Stomach (tissue), 9 donors: Measurements from ENCODE around the gene EML4. TPM values are rescaled to one million over a fixed set of nuclear protein-coding genes. Genes with fewer than 3 reads are reported as not detected.

ENCODE experiments used
- DNase-seq, 2 donors: peaks; one replicate each; pipeline versions ENCODE4 v3.0.0 to v3.0.0-alpha.2; 2013 to 2019
- H3K27ac ChIP-seq, 5 donors: fragments of 200-600 bp in 4 of 5; sonication (generic) in 4 of 5; one replicate each; pipeline ENCODE4 v1.5.1; 2013 to 2019; ENCODE audit warnings: mild to moderate bottlenecking in 1 of 5, moderate library complexity in 1 of 5
- H3K27me3 ChIP-seq, 3 donors: fragments of 200-600 bp; sonication (generic); one replicate each; pipeline ENCODE4 v1.5.1; 2017 to 2019; ENCODE audit warnings: mixed run types in 1 of 3
- H3K36me3 ChIP-seq, 4 donors: fragments of 200-600 bp; sonication (generic); 1 replicate in 3 of 4; 2 replicates in 1 of 4; pipeline ENCODE4 v1.5.1; 2016 to 2019
- H3K4me1 ChIP-seq, 4 donors: fragments of 200-600 bp; sonication (generic); one replicate each; pipeline ENCODE4 v1.5.1; 2016 to 2019
- H3K4me3 ChIP-seq, 4 donors: fragments of 200-600 bp; sonication (generic) in 3 of 4; one replicate each; pipeline ENCODE4 v1.5.1; 2016 to 2019; ENCODE audit warnings: mild to moderate bottlenecking in 1 of 4
- H3K9me3 ChIP-seq, 4 donors: fragments of 200-600 bp; sonication (generic); one replicate each; pipeline ENCODE4 v1.5.1; 2016 to 2019
- CTCF ChIP-seq, 7 experiments: fragments of 450-650 bp in 4 of 7; fragments of 200-600 bp in 3 of 7; sonication (generic) in 3 of 7; IDR thresholded peaks; one replicate each; pipeline ENCODE4 v1.5.1; 2016 to 2019; ENCODE audit warnings: antibody characterized with exemption in 7 of 7, control low read depth in 2 of 7, mild to moderate bottlenecking in 1 of 7
- EP300 ChIP-seq: sonication (generic); formaldehyde crosslinking; IDR thresholded peaks from one replicate; pipeline ENCODE4 v1.6.1; 2017; ENCODE audit warnings: antibody characterized with exemption
- POLR2A ChIP-seq, 4 donors: fragments of 450-650 bp; IDR thresholded peaks; one replicate each; pipeline ENCODE4 v1.6.1; 2016; ENCODE audit warnings: antibody characterized with exemption in 4 of 4, control low read depth in 2 of 4, mild to moderate bottlenecking in 1 of 4, moderate library complexity in 1 of 4
- POLR2AphosphoS5 ChIP-seq, 3 donors: sonication (generic); formaldehyde crosslinking; IDR thresholded peaks; one replicate each; pipeline ENCODE4 v1.6.1; 2016; ENCODE audit warnings: antibody characterized with exemption in 3 of 3
- WGBS, 5 donors: extraction: QIAGEN DNeasy Blood & Tissue Kit in 3 of 5; methylation state at CpG; one replicate each; pipeline versions ENCODE4 v1.1.5 to v1.1.7; 2013 to 2018; 5-methylcytosine and 5-hydroxymethylcytosine counted together
- intact Hi-C: fragments of 100-400 bp; cut with DNase I; formaldehyde crosslinking; loops from one replicate; pipeline ENCODE4 v1.15.1; 2023; ENCODE audit warnings: low total_unique reads
- polyA plus RNA-seq, 3 donors: library from polyadenylated mRNA; stranded (reverse); fragments of 200-250 nt; gene quantifications; one replicate each; pipeline ENCODE4 v1.2.3, GENCODE V29; 2013
- total RNA-seq, 5 donors: library from RNA; depleted of rRNA; stranded (reverse); fragments of >200 nt; gene quantifications; one replicate each; pipeline versions ENCODE4 v1.1.0 to v1.2.3, GENCODE V29; 2014 to 2016
- donor health status: healthy with polysubstance abuse.
- donor health status: Bipolar disorder and iron deficiency.
- donor health status: healthy.

EML4 gene
- total and polyA plus RNA-seq, 8 donors = 10.2 to 292 (median 28.6) TPM

DNA sequence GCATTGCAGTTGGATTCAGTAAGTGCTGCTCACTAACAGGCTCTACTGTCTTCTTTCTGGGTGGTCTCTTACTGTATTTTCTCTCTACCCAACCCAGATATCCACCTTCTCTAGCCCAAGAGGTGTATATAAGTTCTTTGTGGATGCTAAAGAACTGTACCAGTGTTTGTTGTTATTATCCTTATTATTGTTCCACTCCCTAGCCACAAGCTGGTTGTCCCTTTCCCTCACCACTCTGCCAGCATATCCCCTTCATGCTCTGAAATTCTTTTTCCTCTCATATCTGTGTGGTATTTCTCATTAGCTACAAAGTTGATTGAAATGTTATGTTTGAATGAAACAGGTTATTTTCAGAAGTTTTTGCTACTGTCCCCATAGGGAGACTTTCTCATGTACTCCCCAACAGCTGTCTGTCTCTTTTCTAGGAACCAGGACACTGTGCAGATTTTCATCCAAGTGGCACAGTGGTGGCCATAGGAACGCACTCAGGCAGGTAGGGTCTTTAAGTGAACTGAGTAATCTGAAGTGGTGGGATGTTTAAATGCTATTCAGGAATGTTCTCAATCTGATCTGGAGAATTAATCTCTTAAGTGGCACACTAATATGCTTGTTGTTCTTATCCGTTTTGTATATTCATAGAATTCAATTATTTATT, 135.0 kb downstream of the EML4 start:
- Histone ChIP-seq H3K27ac (no peak overlapping the region), H3K36me3 (peaks cover 16 to 80% (median 63%) of the 10 kb centered on the region in 4 donors), H3K4me3 (no peak overlapping the region), H3K27me3 (no peaks in the 10 kb centered on the region), H3K4me1 (peaks cover 0 to 6% (median 2%) of the 10 kb centered on the region in 4 donors), H3K9me3 (no peaks in the 10 kb centered on the region)
- no peak for DNase-seq
- 93 to 97% (median 94%) methylated on average over 2 of the region's 2 CpGs for WGBS, 5 donors
- intact Hi-C loops = no loop called here
- TF ChIP-seq EP300 (no peak), POLR2A (IDR thresholded peaks at IDR 0.05) (no peak), POLR2AphosphoS5 (IDR thresholded peaks at IDR 0.05) (no peak), CTCF (IDR thresholded peaks at IDR 0.05) (no peak)

DNA sequence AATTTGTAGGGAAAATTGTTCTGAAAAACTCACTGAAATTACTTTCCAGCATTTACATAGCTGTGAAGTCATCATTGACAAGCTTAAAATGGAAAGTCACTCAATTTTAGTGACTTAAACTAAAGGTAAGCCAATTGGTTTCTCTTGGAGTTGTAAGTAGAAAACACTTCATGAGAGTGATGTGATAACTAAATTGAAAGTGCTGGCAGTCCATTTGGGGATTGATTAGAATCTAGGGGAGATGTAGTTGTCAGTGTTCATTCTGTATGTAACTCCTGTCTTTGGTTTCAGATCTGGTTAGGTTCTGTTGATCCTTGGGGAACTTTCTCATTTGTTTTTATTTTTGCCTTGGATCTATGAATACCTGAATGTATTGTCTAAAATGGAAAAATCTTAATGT, 138.0 kb downstream of the EML4 start:
- TF ChIP-seq CTCF (IDR thresholded peaks at IDR 0.05) = no peak
- no peak for TF ChIP-seq EP300
- TF ChIP-seq POLR2AphosphoS5 (IDR thresholded peaks at IDR 0.05) = no peak
- TF ChIP-seq POLR2A (IDR thresholded peaks at IDR 0.05) = no peak
- H3K9me3 ChIP-seq = no peaks in the 10 kb centered on the region
- H3K27me3 ChIP-seq = no peaks in the 10 kb centered on the region
- H3K36me3 ChIP-seq = peaks cover 16 to 59% (median 53%) of the 10 kb centered on the region in 4 donors
- no peak overlapping the region for H3K27ac ChIP-seq
- intact Hi-C loops = no loop called here
- H3K4me3 ChIP-seq = no peak overlapping the region
- peaks cover 5 to 15% (median 7%) of the 10 kb centered on the region in 4 donors for H3K4me1 ChIP-seq
- no peak for DNase-seq

DNA sequence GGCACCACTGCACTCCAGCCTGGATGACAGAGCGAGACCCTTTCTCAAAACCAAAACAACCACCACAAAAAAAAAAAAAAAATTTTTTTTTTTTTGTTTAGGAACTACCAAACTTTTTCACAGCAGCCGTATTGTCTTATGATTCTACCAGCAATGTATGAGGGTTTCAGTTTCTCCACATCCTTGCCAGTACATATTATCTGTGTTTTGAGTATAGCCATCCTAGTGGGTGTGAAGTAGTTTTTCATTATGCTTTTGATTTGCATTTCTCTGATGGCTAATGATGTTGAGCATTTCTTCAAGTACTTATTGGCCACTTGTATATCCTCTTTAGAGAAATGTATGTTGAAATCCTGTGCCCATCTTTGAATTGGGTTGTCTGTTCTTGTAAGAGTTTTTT, 140.2 kb downstream of the EML4 start:
- no peak overlapping the region for H3K4me3 ChIP-seq
- H3K36me3 ChIP-seq = peaks cover 6 to 42% (median 32%) of the 10 kb centered on the region in 4 donors
- intact Hi-C loops = no loop called here
- no peak for DNase-seq
- H3K9me3 ChIP-seq = no peaks in the 10 kb centered on the region
- 85 to 97% (median 94%) methylated on average over 2 of the region's 2 CpGs for WGBS, 5 donors
- H3K4me1 ChIP-seq = peaks cover 0 to 10% (median 7%) of the 10 kb centered on the region in 4 donors
- no peaks in the 10 kb centered on the region for H3K27me3 ChIP-seq
- no peak for TF ChIP-seq POLR2AphosphoS5 (IDR thresholded peaks at IDR 0.05)
- TF ChIP-seq CTCF (IDR thresholded peaks at IDR 0.05) = no peak
- no peak for TF ChIP-seq POLR2A (IDR thresholded peaks at IDR 0.05)
- TF ChIP-seq EP300 = no peak
- H3K27ac ChIP-seq = no peak overlapping the region

DNA sequence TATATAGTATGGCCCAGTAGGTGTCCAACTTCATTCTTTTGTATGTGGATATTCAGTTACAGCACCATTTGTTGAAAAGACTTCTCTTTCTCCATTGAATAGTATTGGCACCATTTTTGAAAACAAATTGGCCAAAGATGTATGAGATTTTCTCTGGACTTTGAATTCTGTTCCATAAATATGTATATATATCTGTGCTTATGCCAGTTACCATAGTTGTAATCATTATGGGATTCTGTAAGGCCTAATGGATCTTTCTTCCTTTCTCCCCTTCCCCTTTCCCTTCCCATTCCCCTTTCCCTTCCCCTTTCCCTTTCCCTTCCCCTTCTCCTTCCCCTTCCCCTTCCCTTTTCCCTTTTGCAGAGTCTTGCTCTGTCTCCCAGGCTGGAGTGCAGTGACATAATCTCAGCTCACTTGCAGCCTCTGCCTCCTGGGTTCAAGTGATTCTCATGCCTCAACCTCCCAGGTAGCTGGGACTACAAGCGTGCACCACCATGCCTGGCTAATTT, 140.9 kb downstream of the EML4 start:
- Histone ChIP-seq H3K9me3 (no peaks in the 10 kb centered on the region), H3K4me3 (no peak overlapping the region), H3K27ac (no peak overlapping the region), H3K36me3 (peaks cover 0 to 42% (median 25%) of the 10 kb centered on the region in 4 donors), H3K4me1 (peaks cover 0 to 16% (median 7%) of the 10 kb centered on the region in 4 donors), H3K27me3 (no peaks in the 10 kb centered on the region)
- TF ChIP-seq POLR2A (IDR thresholded peaks at IDR 0.05) = no peak
- TF ChIP-seq CTCF (IDR thresholded peaks at IDR 0.05) = no peak
- TF ChIP-seq EP300 = no peak
- no peak for TF ChIP-seq POLR2AphosphoS5 (IDR thresholded peaks at IDR 0.05)
- DNase-seq = no peak
- 94 to 100% (median 100%) methylated on average over 1 of the region's 1 CpG for WGBS, 5 donors
- intact Hi-C loops = no loop called here
